ENCODE measurements around the gene TMEM14B. TPM values are rescaled to one million over a fixed set of nuclear protein-coding genes. Genes with fewer than 3 reads are reported as not detected.
"Not testable (repeated sequence)": the region's sequence is repeated elsewhere in the genome, so short reads cannot be mapped to it uniquely, and the experiment has no call there.

TMEM14B gene
- total RNA-seq, 4 donors from 2014 or later: 50.0 to 76.3 (median 60.1) TPM

- Histone ChIP-seq H3K36me3 (peaks cover 0 to 34% (median 0%) of the 10 kb centered on the region in 3 donors), H3K27ac (no peak overlapping the region), H3K4me3 (no peak overlapping the region), H3K9me3 (no peaks in the 10 kb centered on the region), H3K4me1 (peaks cover under 1 to 12% (median 8%) of the 10 kb centered on the region in 4 donors), H3K27me3 (no peaks in the 10 kb centered on the region)
- TF ChIP-seq POLR2A (IDR thresholded peaks at IDR 0.05) (no peak), EP300 (IDR thresholded peaks at IDR 0.05) (no peak), CTCF (IDR thresholded peaks at IDR 0.05) (no peak)
- 85 to 88% methylated on average over 6 of the region's 6 CpGs for WGBS, 2 donors
- no peak for DNase-seq (ENCODE audit: low spot score in 2 of 2)
Observed at GRCh38 chr6:10743515-10743914, 4.1 kb upstream of the TMEM14B start.

- no peak for TF ChIP-seq EP300 (IDR thresholded peaks at IDR 0.05)
- no peak for TF ChIP-seq POLR2A (IDR thresholded peaks at IDR 0.05)
- TF ChIP-seq CTCF (IDR thresholded peaks at IDR 0.05): no peak
- no peaks in the 10 kb centered on the region for H3K27me3 ChIP-seq
- H3K9me3 ChIP-seq: no peaks in the 10 kb centered on the region
- H3K4me3 ChIP-seq: no peak overlapping the region
- H3K4me1 ChIP-seq: peaks cover 9 to 28% (median 23%) of the 10 kb centered on the region in 4 donors
- no peak overlapping the region for H3K27ac ChIP-seq
- no peak for DNase-seq (ENCODE audit: low spot score in 2 of 2)
- 79 to 83% methylated on average over 5 of the region's 5 CpGs for WGBS, 2 donors
- H3K36me3 ChIP-seq: peaks cover 0 to 31% (median 0%) of the 10 kb centered on the region in 3 donors
Observed at GRCh38 chr6:10745116-10745515, 2.5 kb upstream of the TMEM14B start.

GRCh38 chr6:10746915-10747250 is 722 bp upstream of the TMEM14B start:
- 51 to 57% methylated on average over 9 of the region's 9 CpGs for WGBS, 2 donors
- no peak for TF ChIP-seq EP300 (IDR thresholded peaks at IDR 0.05)
- H3K4me3 ChIP-seq: peak overlapping the region; percentile 64 to 76 (median 74)
- DNase-seq (ENCODE audit: low spot score in 2 of 2): no peak
- no peaks in the 10 kb centered on the region for H3K27me3 ChIP-seq
- peak overlapping the region in 3 of 4 donors; percentile 80 to 89 (median 88) for H3K27ac ChIP-seq
- no peaks in the 10 kb centered on the region for H3K9me3 ChIP-seq
- peaks cover 0 to 42% (median 0%) of the 10 kb centered on the region in 3 donors for H3K36me3 ChIP-seq
- H3K4me1 ChIP-seq: peaks cover 9 to 36% (median 24%) of the 10 kb centered on the region in 4 donors

- Histone ChIP-seq H3K4me1 (peaks cover 9 to 36% (median 24%) of the 10 kb centered on the region in 4 donors), H3K27me3 (no peaks in the 10 kb centered on the region), H3K36me3 (peaks cover 0 to 49% (median 7%) of the 10 kb centered on the region in 3 donors), H3K27ac (no peak overlapping the region), H3K4me3 (no peak overlapping the region), H3K9me3 (no peaks in the 10 kb centered on the region)
- no peak for TF ChIP-seq CTCF (IDR thresholded peaks at IDR 0.05)
- TF ChIP-seq POLR2A (IDR thresholded peaks at IDR 0.05): no peak
- TF ChIP-seq EP300 (IDR thresholded peaks at IDR 0.05): no peak
- DNase-seq (ENCODE audit: low spot score in 2 of 2): no peak
- 67 to 68% methylated on average over 2 of the region's 2 CpGs for WGBS, 2 donors
Observed at GRCh38 chr6:10749734-10750133, 2.1 kb downstream of the TMEM14B start.

- H3K9me3 ChIP-seq; H3K4me3 ChIP-seq; DNase-seq (ENCODE audit: low spot score in 2 of 2); H3K27ac ChIP-seq; H3K27me3 ChIP-seq: not testable (repeated sequence)
- H3K4me1 ChIP-seq: peaks cover 9 to 36% (median 24%) of the 10 kb centered on the region in 4 donors
- 86 to 89% methylated on average over 6 of the region's 6 CpGs for WGBS, 2 donors
- H3K36me3 ChIP-seq: peaks cover 0 to 52% (median 7%) of the 10 kb centered on the region in 3 donors
Observed at GRCh38 chr6:10750568-10750967, 3.0 kb downstream of the TMEM14B start.

GRCh38 chr6:10751757-10752156 is 4.2 kb downstream of the TMEM14B start:
- H3K9me3 ChIP-seq; DNase-seq (ENCODE audit: low spot score in 2 of 2); H3K4me3 ChIP-seq; H3K27me3 ChIP-seq; H3K27ac ChIP-seq: not testable (repeated sequence)
- Histone ChIP-seq H3K4me1 (peaks cover 9 to 32% (median 24%) of the 10 kb centered on the region in 4 donors), H3K36me3 (peaks cover 0 to 61% (median 7%) of the 10 kb centered on the region in 3 donors)
- WGBS, 2 donors: 66 to 82% methylated on average over 5 of the region's 5 CpGs

GRCh38 chr6:10756085-10756484 is 8.5 kb downstream of the TMEM14B start:
- no peak for DNase-seq (ENCODE audit: low spot score in 2 of 2)
- no peak for TF ChIP-seq POLR2A (IDR thresholded peaks at IDR 0.05)
- no peak for TF ChIP-seq CTCF (IDR thresholded peaks at IDR 0.05)
- no peak for TF ChIP-seq EP300 (IDR thresholded peaks at IDR 0.05)
- no peak overlapping the region for H3K4me3 ChIP-seq
- no peaks in the 10 kb centered on the region for H3K9me3 ChIP-seq
- no peaks in the 10 kb centered on the region for H3K4me1 ChIP-seq
- 94% methylated on average over 1 of the region's 1 CpG for WGBS, 2 donors
- no peaks in the 10 kb centered on the region for H3K27me3 ChIP-seq
- peaks cover 0 to 83% (median 7%) of the 10 kb centered on the region in 3 donors for H3K36me3 ChIP-seq
- H3K27ac ChIP-seq: no peak overlapping the region

Data from tibial nerve (tissue), 4 donors.